ES-I3 (cell line): ENCODE data around the gene SLC7A4.
"Not testable (repeated sequence)": the region's sequence is repeated elsewhere in the genome, so short reads cannot be mapped to it uniquely, and the experiment has no call there.

ENCODE experiments used
- H3K36me3 ChIP-seq: 2 replicates; pipeline ENCODE4 v1.6.1; 2013; ENCODE audit warnings: mild to moderate bottlenecking, low read length, control low read depth, moderate library complexity; ENCODE audit not compliant: insufficient read depth
- H3K4me1 ChIP-seq: 2 replicates; pipeline ENCODE4 v1.6.1; 2013; ENCODE audit warnings: mild to moderate bottlenecking, control low read depth, low read length; ENCODE audit not compliant: insufficient read depth
- H3K9ac ChIP-seq: 2 replicates; pipeline ENCODE4 v1.6.1; 2013; ENCODE audit warnings: low read depth, mild to moderate bottlenecking, low read length, moderate library complexity
- H3K9me3 ChIP-seq: 2 replicates; pipeline ENCODE4 v1.6.1; 2013; ENCODE audit warnings: mild to moderate bottlenecking, low read length, moderate library complexity; ENCODE audit not compliant: control insufficient read depth, insufficient read depth

Gene SLC7A4

GRCh38 chr22:21032037-21032867 is at the start of gene SLC7A4:
Gene SLC7A4, minus strand, starts transcription at chr22:21032561. Its CDS starts 749 bp downstream, at chr22:21031812.
- H3K9me3 ChIP-seq = no peaks in the 10 kb centered on the region
- H3K9ac ChIP-seq = peak within 1 kb of the TSS; percentile 50; the same call in 1 of the 2 replicates
- no peaks in the 10 kb centered on the region for H3K36me3 ChIP-seq
- H3K4me1 ChIP-seq = no peaks in the 10 kb centered on the region; the same call in 1 of the 2 replicates

GRCh38 chr22:21080435-21081137 is 48.2 kb upstream of the SLC7A4 start:
- no peaks in the 10 kb centered on the region for H3K4me1 ChIP-seq
- no peaks in the 10 kb centered on the region for H3K36me3 ChIP-seq
- no peaks in the 10 kb centered on the region for H3K9me3 ChIP-seq
- H3K9ac ChIP-seq = no peak overlapping the region

GRCh38 chr22:21079493-21079892 is 47.1 kb upstream of the SLC7A4 start:
- no peaks in the 10 kb centered on the region for H3K36me3 ChIP-seq
- H3K9me3 ChIP-seq = no peaks in the 10 kb centered on the region
- no peak overlapping the region for H3K9ac ChIP-seq
- no peaks in the 10 kb centered on the region for H3K4me1 ChIP-seq

- no peak overlapping the region for H3K9ac ChIP-seq
- no peaks in the 10 kb centered on the region for H3K4me1 ChIP-seq
- H3K36me3 ChIP-seq = no peaks in the 10 kb centered on the region
- no peaks in the 10 kb centered on the region for H3K9me3 ChIP-seq
Measured at GRCh38 chr22:21078916-21079315, 46.6 kb upstream of the SLC7A4 start.

GRCh38 chr22:21077884-21078508 is 45.6 kb upstream of the SLC7A4 start:
- Histone ChIP-seq H3K4me1 (no peaks in the 10 kb centered on the region), H3K9me3 (no peaks in the 10 kb centered on the region), H3K9ac (no peak overlapping the region), H3K36me3 (no peaks in the 10 kb centered on the region)

GRCh38 chr22:21076912-21077625 is 44.7 kb upstream of the SLC7A4 start:
- H3K36me3 ChIP-seq = no peaks in the 10 kb centered on the region
- no peaks in the 10 kb centered on the region; the same call in 1 of the 2 replicates for H3K9me3 ChIP-seq
- no peak overlapping the region for H3K9ac ChIP-seq
- no peaks in the 10 kb centered on the region for H3K4me1 ChIP-seq

GRCh38 chr22:21075516-21076138 is 43.3 kb upstream of the SLC7A4 start:
- no peaks in the 10 kb centered on the region for H3K4me1 ChIP-seq
- no peaks in the 10 kb centered on the region for H3K36me3 ChIP-seq
- no peaks in the 10 kb centered on the region; the same call in 1 of the 2 replicates for H3K9me3 ChIP-seq
- no peak overlapping the region for H3K9ac ChIP-seq

GRCh38 chr22:21074102-21074715 is 41.8 kb upstream of the SLC7A4 start:
- Histone ChIP-seq H3K36me3 (no peaks in the 10 kb centered on the region), H3K4me1 (no peaks in the 10 kb centered on the region), H3K9ac (no peak overlapping the region), H3K9me3 (no peaks in the 10 kb centered on the region; the same call in 1 of the 2 replicates)

GRCh38 chr22:21073482-21073881 is 41.1 kb upstream of the SLC7A4 start:
- Histone ChIP-seq H3K36me3 (no peaks in the 10 kb centered on the region), H3K4me1 (no peaks in the 10 kb centered on the region), H3K9ac (no peak overlapping the region), H3K9me3 (no peaks in the 10 kb centered on the region; the same call in 1 of the 2 replicates)

GRCh38 chr22:21073023-21073422 is 40.7 kb upstream of the SLC7A4 start:
- no peaks in the 10 kb centered on the region for H3K4me1 ChIP-seq
- H3K36me3 ChIP-seq = no peaks in the 10 kb centered on the region
- H3K9ac ChIP-seq = no peak overlapping the region
- no peaks in the 10 kb centered on the region; the same call in 1 of the 2 replicates for H3K9me3 ChIP-seq

GRCh38 chr22:21071796-21072195 is 39.4 kb upstream of the SLC7A4 start:
- not testable (repeated sequence) for H3K36me3 ChIP-seq, H3K4me1 ChIP-seq, H3K9me3 ChIP-seq, H3K9ac ChIP-seq

- H3K4me1 ChIP-seq = no peaks in the 10 kb centered on the region
- H3K9ac ChIP-seq = no peak overlapping the region
- H3K9me3 ChIP-seq = no peaks in the 10 kb centered on the region; the same call in 1 of the 2 replicates
- no peaks in the 10 kb centered on the region for H3K36me3 ChIP-seq
Measured at GRCh38 chr22:21070690-21071615, 38.6 kb upstream of the SLC7A4 start.
